NCI-H460 (cell line): ENCODE measurements around the gene SH2D6. TPM values are rescaled to one million over a fixed set of nuclear protein-coding genes. Genes with fewer than 3 reads are reported as not detected.
"Not testable (repeated sequence)": the region's sequence is repeated elsewhere in the genome, so short reads cannot be mapped to it uniquely, and the experiment has no call there.

Experiments
- DNase-seq: peaks from one replicate; pipeline ENCODE4 v3.0.0-alpha.2; 2016; ENCODE audit warnings: low read depth; ENCODE audit errors: extremely low read depth
- small RNA-seq, 2 experiments: library from RNA; depleted of rRNA; stranded (forward); fragments of <200 nt; gene quantifications; one replicate each; pipeline ENCODE3, GENCODE V24; 2014
- total RNA-seq: library from RNA; depleted of rRNA; stranded (reverse); fragments of >200 nt; shearing (Covaris generic); gene quantifications from 2 replicates; pipeline ENCODE4 v1.2.3, GENCODE V29; 2014; rRNA removed

Gene SH2D6
- total RNA-seq, 1 experiment from 2014 or later, result 0.45 TPM

DNA sequence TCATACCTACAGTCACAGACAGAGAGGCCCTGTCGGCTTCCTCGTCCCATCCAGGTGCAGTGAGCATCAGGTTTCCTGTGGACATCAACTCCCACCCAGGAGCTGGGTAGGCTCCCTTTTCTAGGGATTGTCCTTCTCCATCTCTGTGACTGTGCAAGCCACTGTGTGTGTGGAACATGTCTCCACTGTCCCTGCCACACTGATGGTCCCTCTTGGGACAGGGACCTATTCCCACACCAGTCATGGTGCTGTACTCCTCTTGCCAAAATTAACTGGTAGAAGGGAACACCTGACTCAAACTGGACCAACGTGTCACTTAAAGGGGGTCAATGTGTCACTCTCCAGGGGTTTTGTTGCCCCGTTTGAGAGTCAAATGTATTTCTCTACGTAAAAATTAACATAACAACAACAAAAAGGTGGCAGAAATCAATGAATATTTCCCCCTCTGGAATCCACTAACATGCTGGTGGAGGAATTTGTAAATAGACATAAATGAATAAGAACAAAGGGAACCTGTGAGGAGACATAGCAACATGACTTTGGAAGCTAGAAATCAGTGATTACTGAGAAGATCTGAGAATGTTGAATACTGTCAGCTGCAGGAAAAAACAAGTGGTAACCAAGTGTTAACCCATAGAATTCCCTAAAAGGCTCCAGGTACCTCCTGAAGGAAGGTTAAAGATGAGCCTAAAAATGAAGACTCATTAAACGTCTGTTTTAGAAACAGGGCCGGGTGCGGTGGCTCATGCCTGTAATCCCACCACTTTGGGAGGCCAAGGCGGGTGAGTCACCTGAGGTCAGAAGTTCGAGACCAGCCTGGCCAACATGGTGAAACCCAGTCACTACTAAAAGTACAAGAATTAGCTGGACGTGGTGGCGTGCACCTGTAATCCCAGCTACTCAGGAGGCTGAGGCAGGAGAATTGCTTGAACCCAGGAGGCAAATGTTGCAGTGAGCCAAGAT is 40.4 kb downstream of the SH2D6 start:
- DNase-seq, result no peak

DNA sequence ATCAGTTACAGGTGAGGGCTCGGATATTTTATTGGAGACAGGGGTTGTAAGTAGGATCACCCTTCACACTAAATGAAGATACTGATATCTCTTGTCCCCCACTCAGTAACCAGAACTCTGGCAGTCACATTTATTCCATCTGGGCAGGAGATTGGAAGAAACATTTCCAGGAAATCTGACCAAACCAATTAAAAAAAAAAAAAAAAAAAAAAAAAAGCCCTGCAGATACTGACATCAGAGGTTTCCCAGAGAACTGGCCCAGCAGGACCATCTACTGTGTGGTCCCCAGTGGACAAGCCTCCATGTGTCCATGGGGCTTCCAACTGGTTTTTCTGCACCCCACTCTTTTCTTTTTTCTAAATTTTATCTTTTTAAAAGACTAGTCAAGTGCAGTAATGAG is 41.3 kb downstream of the SH2D6 start:
- DNase-seq, result no peak

DNA sequence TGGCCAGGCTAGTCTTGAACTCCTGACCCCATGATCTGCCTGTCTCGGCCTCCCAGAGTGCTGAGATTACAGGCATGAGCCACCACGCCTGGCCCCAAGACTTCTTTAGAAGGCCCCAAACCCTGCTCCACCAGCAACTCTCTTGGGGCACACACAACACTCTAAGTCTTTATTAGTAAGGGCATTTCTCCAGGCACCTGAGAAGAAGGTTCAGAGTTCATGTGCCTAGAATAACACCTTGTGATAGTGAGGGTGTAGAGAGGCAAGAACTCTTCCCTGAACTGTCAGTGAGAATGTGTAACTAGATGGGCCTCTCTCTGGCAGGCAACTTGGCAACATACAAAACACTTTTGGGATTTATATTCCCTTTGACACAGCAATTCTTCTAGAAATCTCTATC is 43.8 kb downstream of the SH2D6 start:
- DNase-seq, result no peak

DNA sequence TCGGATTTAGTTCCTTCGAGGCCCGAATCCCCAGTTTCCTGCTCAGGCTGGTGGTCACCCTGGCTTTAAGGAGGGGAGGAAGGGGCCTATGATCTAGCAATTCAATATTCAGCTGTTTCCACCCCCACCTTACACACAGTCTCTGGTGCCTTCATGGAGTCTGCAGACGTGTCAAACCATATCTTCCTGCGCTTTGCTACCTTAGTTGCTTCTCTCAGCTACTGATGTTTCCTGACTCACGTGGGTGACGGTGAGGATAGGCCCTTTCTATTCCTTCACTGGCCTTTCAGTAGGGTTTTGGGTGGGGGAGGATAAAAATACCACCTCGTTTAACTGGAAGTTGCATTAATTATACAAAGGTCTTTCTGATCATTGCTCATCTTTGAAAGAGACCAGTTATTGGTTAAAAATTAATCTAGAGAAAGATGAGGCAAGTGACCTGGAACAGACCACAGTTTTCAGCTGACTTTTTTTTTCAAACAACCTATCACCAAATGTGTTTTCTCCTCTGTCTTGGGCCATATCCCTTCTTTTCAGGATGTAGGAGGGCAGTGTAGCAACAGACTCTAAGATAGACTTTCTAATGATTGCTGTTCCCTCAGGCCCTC is 49.7 kb downstream of the SH2D6 start:
- no peak for DNase-seq

- no peak for DNase-seq
Observed at GRCh38 chr2:85468704-85469349, 50.3 kb downstream of the SH2D6 start.

GRCh38 chr2:85470850-85471800 is 52.6 kb downstream of the SH2D6 start:
- no peak for DNase-seq

DNA sequence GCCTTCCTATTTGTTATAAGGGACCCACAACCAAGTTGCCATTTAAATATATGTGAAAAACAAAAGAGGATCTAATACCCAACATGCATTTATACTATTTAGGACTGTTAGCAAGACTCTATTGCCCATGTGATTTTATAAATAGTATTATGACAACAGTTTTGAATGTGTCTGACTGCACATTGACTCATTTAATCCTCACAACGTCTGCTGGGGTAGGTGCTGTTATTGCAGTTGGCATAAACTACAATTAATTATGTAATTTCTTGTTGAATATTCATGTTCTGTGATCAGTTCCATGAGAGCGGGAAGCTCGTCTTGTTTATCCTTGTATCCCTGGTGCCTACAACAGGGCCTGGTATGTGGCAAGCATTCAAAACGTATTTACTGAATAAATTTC is 53.7 kb downstream of the SH2D6 start:
- no peak for DNase-seq

- no peak for DNase-seq
Observed at GRCh38 chr2:85475799-85476490, 57.4 kb downstream of the SH2D6 start.

GRCh38 chr2:85476624-85477023 is 58.1 kb downstream of the SH2D6 start:
- DNase-seq, result no peak

- DNase-seq, result no peak
Observed at GRCh38 chr2:85477884-85478283, 59.4 kb downstream of the SH2D6 start.

DNA sequence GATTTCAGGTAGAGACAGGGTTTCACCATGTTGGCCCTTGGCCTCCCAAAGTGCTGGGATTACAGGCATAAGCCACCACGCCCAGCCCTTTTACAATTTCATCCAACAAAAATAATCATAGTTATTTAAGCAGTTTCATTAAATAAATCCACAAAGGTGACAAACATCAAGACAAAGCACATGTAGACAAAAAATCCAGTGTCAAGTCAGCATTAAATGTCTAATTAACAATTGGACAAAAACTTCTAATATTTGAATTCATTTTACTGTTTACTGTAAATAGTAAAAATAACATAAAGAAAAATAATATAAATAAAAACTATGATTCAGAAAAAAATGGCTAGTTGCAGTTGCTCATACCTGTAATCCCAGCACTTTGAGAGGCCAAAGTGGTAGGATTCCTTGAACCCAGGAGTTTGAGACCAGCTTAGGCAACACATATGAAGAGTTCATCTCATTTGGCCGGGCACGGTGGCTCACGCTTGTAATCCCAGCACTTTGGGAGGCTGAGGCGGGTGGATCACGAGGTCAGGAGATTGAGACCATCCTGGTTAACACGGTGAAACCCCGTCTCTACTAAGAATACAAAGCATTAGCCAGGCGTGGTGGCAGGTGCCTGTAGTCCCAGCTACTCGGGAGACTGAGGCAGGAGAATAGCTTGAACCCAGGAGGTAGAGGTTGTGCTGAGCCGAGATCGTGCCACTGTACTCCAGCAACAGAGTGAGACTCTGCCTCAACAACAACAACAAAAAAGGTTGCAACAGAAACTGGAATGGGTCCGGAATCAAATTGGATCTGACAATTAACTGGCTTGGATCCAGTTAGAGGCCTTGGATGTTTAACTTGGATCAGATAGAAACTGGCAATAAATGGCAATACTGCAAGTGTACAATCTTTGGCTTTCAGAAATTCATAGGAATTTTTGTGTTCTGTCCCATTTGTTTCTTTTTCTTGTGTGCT is 63.6 kb downstream of the SH2D6 start:
- no peak for DNase-seq

DNA sequence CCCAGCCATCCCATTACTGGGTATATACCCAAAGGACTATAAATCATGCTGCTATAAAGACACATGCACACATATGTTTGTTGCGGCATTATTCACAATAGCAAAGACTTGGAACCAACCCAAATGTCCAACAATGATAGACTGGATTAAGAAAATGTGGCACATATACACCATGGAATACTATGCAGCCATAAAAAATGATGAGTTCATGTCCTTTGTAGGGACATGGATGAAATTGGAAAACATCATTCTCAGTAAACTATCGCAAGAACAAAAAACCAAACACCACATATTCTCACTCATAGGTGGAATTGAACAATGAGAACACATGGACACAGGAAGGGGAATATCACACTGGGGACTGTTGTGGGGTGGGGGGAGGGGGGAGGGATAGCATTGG is 66.1 kb downstream of the SH2D6 start:
- not testable (repeated sequence) for DNase-seq

- DNase-seq, result no peak
Observed at GRCh38 chr2:85485815-85486214, 67.3 kb downstream of the SH2D6 start.

Small RNAs within 50 kb of the gene (small RNA-seq; reads per million reads assigned to genes)
- 0 reads per million in 2 experiments for gene AC062037.2
- 0 reads per million in 2 experiments for gene RF00019
- 0 reads per million in 2 experiments for gene RN7SL251P

Other genes starting within 250 kb of the SH2D6 start
- 76.7 and 79.1 TPM in 2 replicates for gene TGOLN2, start 90.7 kb upstream of the SH2D6 start, total RNA-seq
- 24.1 and 25.3 TPM in 2 replicates for gene RETSAT, start 64.2 kb upstream of the SH2D6 start, total RNA-seq
- gene ELMOD3, start 63.9 kb upstream of the SH2D6 start, total RNA-seq, result 10.7 and 15.8 TPM in 2 replicates
- gene CAPG, start 8.3 kb upstream of the SH2D6 start, total RNA-seq, result 95.1 and 95.2 TPM in 2 replicates
- 139 and 207 TPM in 2 replicates for gene MAT2A, start 120.5 kb downstream of the SH2D6 start, total RNA-seq
- gene GGCX, start 142.8 kb downstream of the SH2D6 start, total RNA-seq, result 35.0 and 35.3 TPM in 2 replicates
- gene VAMP8, start 158.9 kb downstream of the SH2D6 start, total RNA-seq, result 31.7 and 37.3 TPM in 2 replicates
- gene VAMP5, start 165.7 kb downstream of the SH2D6 start, total RNA-seq, result 0.25 TPM in 1 of 2 replicates, not detected in the other
- gene RNF181, start 177.0 kb downstream of the SH2D6 start, total RNA-seq, result 132 TPM in 2 replicates
- gene TMEM150A, start 184.0 kb downstream of the SH2D6 start, total RNA-seq, result 8.2 and 11.1 TPM in 2 replicates
- gene C2orf68, start 193.4 kb downstream of the SH2D6 start, total RNA-seq, result 40.4 and 42.3 TPM in 2 replicates
- gene USP39, start 197.5 kb downstream of the SH2D6 start, total RNA-seq, result 55.0 and 58.3 TPM in 2 replicates
- gene SFTPB, start 249.5 kb downstream of the SH2D6 start, total RNA-seq, result not detected in 2 replicates